Stimulated activated CD8-positive, alpha-beta memory T cell treated with anti-CD3 and anti-CD28 coated beads, Interleukin-7, amount 100 ng/mL, for 1 hour (primary cell): ENCODE measurements around the gene SPSB1.
A peak's percentile ranks its signal among the peaks of the same experiment; 100 is the strongest.

Source experiments
- DNase-seq, 2 donors: peaks; one replicate each; pipeline ENCODE4 v3.0.0-alpha.2; 2020; ENCODE audit warnings: low read depth in 2 of 2

Gene SPSB1

GRCh38 chr1:9279172-9279840 is 13.4 kb upstream of the SPSB1 start:
- DNase-seq = no peak

- no peak for DNase-seq
Observed at GRCh38 chr1:9280015-9280860, 12.5 kb upstream of the SPSB1 start.

GRCh38 chr1:9281071-9281827 is 11.4 kb upstream of the SPSB1 start:
- DNase-seq = no peak

- DNase-seq = no peak
Observed at GRCh38 chr1:9281908-9282695, 10.6 kb upstream of the SPSB1 start.

- no peak for DNase-seq
Observed at GRCh38 chr1:9282696-9282955, 10.1 kb upstream of the SPSB1 start.

GRCh38 chr1:9284061-9284460 is 8.6 kb upstream of the SPSB1 start:
- no peak for DNase-seq

- no peak for DNase-seq
Observed at GRCh38 chr1:9286556-9286955, 6.1 kb upstream of the SPSB1 start.

GRCh38 chr1:9289090-9289534 is 3.6 kb upstream of the SPSB1 start:
- peak; percentile 70 to 84 for DNase-seq

GRCh38 chr1:9289711-9290485 is 2.8 kb upstream of the SPSB1 start:
- no peak for DNase-seq

GRCh38 chr1:9291914-9292360 is 757 bp upstream of the SPSB1 start:
- no peak for DNase-seq

GRCh38 chr1:9293241-9293532 is 493 bp downstream of the SPSB1 start:
- no peak for DNase-seq

GRCh38 chr1:9293533-9294404 is 1.1 kb downstream of the SPSB1 start:
- DNase-seq = no peak

GRCh38 chr1:9294405-9294773 is 1.7 kb downstream of the SPSB1 start:
- DNase-seq = no peak

- DNase-seq = no peak
Observed at GRCh38 chr1:9294910-9295636, 2.4 kb downstream of the SPSB1 start.

- DNase-seq = no peak
Observed at GRCh38 chr1:9295884-9296283, 3.2 kb downstream of the SPSB1 start.

- DNase-seq = no peak
Observed at GRCh38 chr1:9296850-9297249, 4.2 kb downstream of the SPSB1 start.

- DNase-seq = no peak
Observed at GRCh38 chr1:9297831-9298230, 5.1 kb downstream of the SPSB1 start.

- no peak for DNase-seq
Observed at GRCh38 chr1:9298282-9298681, 5.6 kb downstream of the SPSB1 start.
